HG02763 (cell line): ENCODE data around the gene ITGB5.
A peak's percentile ranks its signal among the peaks of the same experiment; 100 is the strongest.
"Not testable (repeated sequence)": the region's sequence is repeated elsewhere in the genome, so short reads cannot be mapped to it uniquely, and the experiment has no call there.

Experiments used
- ATAC-seq: cut with Tn5 transposase; IDR thresholded peaks from one replicate; pipeline ENCODE4 v1.9.1; 2021; ENCODE audit warnings: mild to moderate bottlenecking, moderate library complexity; ENCODE audit not compliant: unreplicated experiment

Gene ITGB5

DNA sequence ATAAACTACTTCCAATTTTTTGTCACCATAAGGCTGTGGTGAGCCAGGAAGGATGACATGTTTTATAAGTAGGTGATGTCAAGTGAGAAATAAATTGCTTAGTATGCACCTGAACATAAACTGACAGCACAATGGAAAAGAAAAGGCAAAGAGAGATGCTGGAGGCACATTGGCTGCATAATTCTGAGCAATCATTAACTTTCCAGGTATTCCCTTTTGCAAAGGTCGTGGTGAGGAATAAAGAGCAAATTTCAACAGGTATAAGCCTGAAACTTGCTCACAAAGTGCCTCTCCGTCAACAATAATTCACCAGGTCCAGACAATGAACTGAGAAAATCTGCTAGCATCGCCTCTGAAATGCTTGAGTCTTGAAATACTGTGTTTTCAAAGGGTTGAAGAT lies 48.2 kb downstream of the ITGB5 start:
- ATAC-seq, result no peak

DNA sequence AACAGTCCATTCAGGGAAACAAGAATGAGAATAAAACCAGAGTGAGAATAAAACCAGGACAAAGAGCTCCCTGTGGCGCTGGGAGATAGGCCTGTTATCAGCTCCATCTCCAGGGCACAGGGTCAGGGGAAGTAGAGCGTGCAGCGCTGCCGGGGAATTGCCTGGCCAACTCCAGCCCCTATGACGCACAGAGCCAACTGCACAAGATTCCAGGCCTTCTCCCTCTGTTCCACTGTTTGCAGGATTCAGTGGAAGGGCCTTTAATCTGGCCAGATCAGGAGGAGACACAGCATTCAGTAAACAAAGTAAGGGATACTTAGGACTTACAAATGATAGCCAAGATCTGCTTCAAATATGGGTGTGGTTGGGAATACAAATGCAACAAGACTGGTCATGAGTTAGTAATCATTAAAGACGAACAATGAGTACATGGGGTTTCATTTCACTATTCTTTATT lies 49.4 kb downstream of the ITGB5 start:
- no peak for ATAC-seq

DNA sequence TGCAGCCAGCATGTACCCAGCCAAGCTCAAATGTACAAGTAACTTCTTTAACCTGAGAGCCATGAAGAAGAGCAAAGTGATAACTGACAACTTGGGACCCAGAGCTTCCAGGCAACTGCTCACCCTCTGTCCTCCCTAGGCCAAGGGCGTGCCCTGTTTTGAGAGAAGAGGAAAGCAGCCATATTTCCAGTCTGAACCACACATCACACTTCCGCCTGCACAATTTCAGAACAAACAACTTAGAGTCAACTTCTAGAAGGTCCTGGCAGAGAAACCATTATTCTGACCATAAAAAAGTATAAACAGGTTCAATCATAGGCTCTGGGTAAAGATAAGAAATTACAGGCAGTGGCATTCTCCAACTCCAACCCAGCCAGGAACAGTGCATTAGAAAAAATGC lies 50.1 kb downstream of the ITGB5 start:
- no peak for ATAC-seq

DNA sequence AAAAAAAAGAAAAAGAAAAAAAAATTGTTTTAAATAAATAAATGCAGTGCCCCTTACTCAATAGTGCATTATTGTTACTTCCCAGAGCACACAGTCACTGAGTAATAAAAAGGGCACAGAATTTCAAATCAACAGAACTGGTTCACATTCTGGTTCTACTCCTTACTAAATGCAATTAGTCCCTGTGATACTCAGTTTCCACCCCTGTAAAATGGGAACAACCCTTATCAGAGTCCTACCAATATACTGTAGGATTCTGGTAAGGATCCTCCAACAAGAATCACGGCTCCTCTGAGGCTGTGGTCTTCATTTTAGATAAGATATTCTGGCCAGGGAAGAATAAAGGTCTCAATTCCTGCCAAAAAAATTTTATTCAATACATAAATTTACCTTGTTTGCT lies 50.7 kb downstream of the ITGB5 start:
- no peak for ATAC-seq

DNA sequence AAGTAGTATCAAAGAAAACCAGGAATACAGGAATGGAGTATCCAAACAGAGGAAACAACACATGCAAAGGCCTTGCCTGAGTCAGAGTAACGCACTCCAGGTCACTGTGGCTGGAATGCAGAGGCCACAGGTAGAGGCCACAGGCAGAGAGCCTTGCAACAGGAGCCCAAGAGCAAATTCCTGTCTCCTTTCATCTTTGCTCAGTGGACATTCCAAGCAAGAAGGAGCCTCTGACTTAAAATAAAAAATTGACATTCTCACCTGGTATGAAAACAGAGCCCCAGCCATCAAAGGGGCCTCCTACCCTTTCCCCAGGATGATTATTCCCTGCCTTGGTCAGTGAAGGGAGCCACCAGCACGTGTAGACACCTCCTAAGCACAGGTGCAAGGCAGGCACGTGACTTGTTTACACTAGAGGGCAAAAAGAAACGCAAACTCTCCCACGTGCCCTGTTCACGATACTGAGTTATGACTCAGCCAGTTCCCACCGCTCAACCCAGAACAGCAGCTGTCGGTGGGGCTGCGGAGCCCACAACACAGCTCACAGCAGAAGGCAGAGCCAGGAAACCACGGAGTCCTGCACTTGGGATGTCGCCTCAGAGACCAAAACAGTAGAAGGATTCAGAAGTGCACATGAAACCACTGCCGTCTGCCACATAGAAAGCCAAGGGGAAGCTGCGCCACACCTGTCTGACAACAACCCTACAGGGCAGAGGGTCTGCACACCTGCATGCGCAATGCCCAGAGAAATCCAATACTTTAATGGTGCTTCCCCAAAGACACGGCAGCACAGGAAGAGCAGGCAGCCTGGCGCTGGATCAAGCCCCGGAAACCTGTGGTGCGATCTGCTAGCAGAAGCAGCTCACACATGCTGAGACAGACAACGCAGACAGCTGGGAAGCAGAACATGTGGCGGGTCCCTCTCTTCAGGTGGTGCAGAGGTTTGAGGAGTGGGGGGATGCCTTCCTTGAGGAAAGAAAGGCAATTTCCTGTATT lies 52.1 kb downstream of the ITGB5 start:
- ATAC-seq, result peak; percentile 94

DNA sequence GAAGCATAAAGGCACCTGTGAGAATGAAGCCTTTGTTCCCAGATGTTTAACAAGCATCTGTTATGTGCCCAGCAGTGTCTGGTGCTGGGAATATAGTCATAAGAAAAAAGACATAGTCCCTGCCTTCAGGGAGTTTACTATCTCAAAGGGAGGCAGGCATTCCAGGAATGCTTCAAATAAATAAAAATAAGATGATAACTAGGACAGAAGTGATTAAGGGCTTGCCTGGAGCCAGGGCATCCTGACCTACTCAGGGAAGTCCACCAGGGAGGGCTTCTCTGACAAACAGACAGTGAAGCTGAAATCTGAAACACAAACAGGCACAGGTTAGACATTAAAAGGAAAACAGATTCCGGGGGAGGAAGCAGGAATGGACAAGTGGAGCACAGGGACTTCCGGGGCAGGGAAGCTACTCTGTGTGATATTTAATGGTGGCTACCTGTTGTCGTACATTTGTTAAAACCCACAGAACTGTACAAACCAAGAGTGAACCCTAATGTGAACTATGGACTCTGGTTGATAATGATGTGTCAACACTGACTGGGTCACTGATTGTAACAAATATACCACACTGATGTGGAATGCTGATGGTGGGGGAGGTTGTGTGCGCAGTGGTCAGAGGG lies 53.3 kb downstream of the ITGB5 start:
- no peak for ATAC-seq

DNA sequence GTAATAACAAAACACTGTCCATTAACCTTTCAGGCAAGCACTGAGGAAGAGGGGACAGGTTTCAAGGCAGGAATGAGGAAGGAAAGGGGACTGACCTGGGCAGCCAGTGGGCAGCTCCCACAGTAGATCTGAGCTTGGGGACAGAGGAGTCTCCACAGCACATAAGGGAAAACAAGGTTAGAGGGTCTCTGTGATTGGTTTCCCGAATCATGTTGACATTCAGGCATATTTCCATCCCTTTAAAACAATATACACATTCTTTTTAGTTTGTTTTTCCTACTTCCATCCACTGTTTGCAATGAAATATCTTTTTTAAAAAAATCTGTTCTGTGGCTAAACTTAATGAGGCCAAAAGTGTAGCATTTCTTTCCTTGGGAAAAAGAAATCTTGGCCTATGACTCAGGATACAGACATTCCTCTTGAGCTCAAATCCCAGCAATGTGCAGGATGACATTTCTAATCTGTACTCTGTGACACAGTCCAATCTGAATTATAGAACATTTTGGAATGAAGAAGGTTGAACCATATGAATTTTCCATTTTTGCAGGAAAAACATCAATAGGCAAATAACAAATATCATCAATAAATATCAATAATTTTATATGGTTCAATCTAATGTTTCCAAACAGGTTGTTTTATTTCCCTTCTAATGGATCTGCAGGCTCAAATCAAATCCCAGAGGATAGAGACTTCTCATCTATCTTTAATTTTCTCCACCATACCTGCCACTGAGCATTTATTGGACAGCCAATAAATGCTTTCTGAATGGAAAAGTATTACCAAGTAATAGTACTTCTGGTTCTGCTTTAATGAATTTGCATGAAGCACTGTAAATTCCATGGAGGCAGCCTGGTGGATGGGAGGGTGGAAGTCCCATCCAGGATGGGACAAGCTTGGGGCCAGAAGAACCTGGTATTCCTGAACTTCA lies 54.1 kb downstream of the ITGB5 start:
- ATAC-seq, result no peak

DNA sequence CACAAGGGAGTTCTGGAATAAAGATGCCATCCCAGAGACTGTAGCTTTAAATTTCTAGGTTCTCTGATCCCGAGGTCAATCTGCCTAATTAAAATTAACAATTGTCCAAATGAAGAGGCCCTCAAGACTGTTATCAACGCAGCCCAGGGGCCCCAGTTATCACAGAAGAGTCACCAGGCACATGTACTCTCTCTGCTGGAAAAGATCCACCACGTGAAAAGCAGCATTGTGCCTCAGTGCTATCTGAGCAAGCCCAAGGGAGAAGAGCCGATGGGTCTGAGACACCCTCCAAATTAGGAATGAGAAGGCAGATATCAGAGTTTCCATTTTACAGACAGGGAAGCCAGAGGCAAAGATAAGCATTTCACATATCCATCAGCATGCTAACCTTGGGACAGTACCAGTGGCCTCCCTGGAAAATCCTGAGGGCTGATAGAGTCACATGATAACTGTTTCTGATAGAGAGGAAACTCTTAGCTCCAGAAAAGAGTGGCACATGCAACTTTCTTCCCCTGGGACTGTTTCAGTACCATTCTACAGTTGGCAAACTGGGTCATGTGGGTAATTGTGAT lies 55.5 kb downstream of the ITGB5 start:
- ATAC-seq, result no peak

DNA sequence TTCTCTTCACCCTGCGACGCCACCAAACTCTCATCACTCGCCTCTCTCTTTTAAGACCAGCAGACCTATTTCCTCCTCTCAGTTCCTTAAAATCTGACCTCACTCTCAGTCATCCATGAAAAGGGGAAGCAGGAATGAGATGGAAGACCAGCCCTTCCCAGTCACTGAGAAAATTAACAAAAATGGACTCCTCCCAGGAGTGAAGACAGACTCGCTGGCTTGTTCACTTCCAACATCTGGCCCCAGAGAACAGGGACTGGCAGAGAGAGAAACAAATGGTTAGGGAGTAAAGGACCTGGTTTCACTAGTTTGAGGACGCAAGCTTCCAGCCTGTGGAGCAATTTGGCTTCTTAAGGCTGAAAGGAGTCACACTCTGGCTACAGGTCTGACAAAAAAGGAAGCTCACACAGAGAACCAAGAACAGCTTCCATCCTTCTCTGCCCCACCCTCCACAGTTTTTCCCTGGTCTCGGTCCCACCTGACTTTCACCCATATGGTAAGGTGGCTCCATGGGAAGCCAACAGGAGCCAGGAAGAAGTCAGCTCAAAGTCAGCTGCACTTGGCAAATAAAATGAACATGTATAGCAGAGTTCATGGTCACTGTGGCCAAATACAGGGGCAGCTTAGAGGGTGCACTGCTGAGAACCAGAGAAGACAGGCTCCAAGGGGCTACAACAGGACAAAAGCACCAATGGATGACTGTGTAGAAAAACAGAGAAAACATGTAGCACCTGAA lies 57.2 kb downstream of the ITGB5 start:
- no peak for ATAC-seq

DNA sequence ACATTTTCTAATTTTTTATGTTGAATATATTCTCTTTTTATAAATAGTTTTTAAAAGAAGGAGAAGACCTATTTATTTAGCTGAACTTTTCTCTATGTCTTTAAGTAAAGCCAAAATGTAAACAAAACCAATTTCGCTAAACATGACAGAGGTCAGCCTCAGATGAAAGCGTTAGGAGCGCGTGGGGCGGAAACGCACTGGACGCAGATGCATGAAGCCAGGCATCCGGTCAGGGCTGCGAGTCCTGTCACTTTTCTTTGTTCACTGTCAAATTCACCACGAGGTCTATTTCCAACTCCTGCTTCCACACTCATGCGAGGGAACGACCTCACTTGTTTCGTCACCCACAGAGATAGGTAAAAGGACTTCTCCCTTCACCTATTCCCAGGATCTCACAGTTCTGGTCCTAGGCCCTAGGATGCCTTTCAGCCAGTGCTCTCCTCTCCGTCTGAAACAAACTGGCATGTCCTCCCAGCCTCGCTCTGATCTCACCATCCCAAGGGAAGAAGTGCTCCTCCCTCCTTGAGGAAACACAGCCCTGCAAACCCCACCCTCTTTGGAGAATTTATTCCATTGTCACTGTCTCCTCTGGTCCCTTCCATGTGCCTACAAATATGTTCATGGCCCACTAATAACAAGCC lies 57.9 kb downstream of the ITGB5 start:
- no peak for ATAC-seq

DNA sequence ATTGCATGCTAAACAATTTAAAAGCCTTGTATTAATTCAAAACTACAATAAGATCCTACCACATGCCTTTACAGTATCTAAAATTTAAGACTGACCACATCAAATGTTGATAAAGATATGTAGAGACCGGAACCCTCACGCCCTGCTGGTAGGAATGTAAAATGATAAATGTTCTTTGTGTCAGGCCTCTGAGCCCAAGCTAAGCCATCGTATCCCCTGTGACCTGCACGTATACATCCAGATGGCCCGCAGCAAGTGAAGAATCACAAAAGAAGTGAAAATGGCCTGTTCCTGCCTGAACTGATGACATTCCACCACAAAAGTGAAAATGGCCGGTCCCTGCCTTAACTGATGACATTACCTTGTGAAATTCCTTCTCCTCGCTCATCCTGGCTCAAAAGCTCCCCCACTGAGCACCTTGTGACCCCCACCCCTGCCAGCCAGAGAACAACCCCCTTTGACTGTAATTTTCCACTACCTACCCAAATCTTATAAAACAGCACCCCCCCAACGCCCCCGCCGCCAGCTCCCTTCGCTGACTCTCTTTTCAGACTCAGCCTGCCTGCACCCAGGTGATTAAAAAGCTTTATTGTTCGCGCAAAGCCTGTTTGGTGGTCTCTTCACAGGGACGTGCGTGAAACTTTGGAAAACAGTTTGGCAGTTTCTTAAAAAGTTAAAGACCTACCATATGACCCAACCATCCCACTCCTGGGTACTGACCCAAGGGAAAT lies 59.5 kb downstream of the ITGB5 start:
- not testable (repeated sequence) for ATAC-seq

DNA sequence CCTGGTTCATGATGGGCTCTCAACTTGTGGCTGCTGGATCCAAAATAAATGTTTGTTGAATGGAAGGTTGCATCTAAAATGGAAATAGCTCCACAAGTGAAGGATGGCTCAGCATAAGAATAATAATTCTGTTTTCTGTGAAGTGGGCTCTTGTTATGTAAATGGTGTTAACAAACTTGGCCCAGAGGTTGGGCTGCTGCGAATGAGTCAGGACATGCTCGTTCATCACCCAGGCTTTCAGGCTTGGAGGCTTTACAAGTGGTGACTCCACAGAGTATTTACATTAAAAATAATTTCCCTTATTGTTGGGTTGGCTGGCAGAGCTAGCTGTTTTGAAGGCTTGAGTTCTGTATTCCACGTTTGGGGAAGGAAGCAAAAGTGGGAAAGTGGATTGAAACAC lies 60.5 kb downstream of the ITGB5 start:
- no peak for ATAC-seq

DNA sequence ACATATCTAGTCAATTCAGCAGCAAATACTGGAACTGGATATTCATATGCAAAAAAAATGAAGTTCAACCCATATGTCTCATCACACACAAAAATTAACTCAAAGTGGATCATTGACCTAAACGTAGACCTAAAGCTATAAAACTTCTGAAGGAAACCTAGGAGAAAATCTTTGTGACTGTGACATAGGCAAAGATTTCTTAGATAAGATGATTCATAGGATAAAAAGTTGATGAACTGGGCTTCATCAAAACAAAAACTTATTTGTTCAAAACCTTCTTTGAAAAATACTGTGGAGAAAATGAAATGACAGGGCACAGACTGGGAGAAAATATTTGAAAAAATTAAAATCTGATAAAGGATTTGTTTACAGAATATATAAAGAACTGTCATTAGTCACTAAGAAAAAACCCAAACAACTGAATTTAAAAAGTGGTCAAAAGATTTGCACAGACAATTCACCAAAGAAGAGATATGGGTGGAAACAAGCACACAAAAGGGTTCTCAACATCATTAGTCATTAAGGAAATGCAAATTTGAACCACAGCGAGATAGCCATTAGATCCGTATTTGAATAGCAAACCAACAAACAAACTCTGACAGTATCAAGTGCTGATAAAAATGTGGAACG lies 62.8 kb downstream of the ITGB5 start:
- no peak for ATAC-seq

DNA sequence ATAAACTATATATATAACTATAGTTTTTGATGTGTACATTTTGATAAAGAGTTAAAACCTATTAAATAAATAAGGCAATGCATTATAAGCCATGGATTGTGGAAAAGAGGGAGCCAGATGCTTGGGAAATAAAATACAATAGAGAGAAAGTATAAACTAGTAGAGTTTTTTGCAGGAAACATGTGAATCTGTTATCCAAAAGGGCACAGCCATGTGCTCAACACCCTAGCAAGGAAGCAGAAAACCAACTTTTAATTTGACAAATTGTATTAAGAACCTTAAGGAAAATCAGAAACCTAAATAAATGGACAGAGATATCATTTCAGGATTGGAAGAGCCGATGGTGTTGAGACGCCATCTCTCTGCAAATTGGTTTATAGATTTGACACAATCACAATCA lies 63.5 kb downstream of the ITGB5 start:
- ATAC-seq, result no peak

DNA sequence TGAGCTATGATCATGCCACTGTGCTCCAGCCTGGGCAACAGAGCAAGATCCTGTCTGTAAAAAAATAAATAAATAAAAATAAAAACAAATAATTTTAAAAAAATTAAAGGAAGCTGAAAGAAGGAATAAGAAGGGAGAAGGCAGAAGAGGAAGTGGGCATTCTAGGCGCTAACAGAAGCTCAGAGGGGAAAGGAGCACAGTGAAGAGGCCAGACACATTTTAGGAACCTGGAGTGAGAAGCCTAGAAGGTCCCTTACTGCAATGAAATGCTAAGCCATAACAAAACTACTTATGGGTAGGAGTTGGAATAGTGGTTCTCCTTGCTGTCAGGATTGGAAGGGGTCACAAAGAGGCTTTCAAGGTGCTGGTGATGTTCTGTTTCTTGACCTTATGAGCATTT lies 64.0 kb downstream of the ITGB5 start:
- ATAC-seq, result no peak

DNA sequence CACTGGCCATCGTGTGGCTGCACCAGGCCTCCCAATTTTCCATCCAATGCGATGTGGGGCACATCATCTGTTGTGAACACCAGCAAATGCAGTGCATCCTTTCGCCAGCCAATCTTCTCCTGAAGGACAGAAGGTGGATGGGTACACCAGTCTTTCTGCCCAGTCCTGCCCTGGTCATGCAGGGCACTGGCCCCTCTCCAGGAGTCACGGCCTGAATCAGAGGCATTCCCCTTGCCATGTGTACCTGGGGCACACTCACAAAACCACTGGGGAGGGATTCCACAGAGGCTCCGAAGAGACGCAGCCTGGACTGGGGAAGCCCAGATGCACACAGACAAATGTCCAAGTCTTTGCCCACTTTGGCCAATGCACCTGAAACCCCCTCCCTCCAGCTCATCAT lies 65.8 kb downstream of the ITGB5 start:
- no peak for ATAC-seq

DNA sequence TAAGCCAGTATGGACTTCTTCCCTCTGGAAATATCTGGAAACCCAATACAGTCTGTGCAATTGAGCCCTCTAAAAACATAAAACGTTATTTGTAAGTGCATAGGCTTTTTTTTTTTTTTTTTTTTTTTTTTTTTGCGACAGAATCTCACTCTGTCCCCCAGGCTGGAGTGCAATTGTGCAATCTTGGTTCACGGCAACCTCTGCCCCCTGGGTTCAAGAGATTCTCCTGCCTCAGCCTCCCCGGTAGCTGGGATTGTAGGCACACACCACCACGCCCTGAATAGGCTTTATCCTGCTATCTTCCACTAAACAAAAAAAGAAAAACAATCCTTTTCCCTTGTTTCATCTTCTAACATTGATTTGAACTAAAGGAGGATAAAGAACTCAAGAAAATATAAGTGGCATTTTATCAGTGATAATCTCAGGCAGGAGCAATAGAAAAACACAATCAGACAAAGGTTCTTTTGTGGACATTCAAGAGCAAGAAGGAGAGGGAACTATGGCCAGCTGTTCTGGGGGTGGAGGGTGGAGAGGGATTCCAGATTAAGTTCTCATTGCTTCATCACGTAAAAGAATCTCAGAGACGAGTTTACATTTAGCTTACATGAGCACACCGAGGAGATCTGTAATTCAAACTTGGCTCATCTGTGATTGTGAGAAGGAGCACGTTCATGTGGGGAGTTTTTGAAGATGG lies 68.6 kb downstream of the ITGB5 start:
- no peak for ATAC-seq

DNA sequence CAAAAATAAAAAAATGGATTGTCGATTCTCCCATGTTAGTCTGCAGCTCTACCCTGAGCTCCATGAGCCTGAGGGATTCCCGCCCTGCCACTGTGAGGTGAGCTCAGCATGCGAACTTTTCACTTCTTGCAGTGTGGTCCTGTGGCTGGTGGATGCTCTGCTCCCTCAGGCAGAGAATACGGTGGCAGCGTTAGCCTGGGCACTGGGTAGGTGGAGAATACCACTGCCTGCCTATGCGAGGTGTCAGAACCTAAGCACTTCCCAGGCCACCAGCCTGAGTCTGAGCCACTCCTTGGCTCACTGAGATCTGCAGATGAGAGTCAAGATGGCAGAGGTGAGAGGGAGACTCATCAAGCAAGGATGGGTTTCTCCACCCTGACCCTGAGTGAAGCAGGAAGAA lies 70.1 kb downstream of the ITGB5 start:
- ATAC-seq, result no peak
